ENCODE results near the gene FARSA.

FARSA gene

DNA sequence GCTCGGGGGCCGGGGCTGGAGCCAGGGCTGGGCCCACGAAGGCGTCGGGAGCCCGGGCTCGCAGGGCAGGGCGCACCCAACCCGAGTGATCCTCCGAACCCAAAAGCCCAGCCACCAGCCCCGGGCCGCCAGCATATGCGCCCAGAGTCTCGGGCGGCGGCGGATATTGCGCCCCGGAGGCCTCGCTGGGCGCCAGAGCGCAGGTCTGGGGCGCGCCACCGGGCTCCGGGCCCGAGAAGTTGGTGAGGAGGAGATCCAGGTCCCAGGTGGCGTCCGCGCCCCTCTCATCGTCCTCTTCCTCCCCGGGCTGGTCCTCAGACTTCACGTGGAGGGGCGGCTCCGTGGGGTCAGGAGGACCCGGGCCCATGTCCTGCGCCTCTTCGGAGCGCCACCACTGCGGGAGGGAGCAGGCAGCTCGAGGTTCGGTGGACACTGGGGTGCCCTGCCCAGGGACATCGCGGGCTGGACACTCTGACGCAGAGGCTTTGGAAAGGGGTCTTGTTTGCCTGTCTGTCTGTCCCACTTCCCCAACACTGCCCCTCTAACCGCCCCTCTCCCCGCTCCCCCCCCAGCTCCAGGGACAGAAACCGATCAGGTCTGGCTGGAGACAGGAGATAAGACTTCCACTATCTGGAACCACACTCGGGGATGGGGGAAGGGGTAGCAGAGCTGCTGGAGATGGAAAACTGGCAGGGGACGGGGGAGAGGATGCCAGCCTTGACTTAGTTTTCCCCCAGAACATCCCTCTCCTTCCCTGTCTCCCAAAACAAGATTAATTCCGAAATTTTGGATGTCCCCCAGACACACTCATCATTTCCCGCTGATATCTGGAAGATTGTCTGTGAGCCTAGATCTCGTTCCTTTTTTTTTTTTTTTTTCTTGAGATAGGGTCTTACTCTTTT, 47.5 kb downstream of the FARSA start:
- TF ChIP-seq, protein P1, sequence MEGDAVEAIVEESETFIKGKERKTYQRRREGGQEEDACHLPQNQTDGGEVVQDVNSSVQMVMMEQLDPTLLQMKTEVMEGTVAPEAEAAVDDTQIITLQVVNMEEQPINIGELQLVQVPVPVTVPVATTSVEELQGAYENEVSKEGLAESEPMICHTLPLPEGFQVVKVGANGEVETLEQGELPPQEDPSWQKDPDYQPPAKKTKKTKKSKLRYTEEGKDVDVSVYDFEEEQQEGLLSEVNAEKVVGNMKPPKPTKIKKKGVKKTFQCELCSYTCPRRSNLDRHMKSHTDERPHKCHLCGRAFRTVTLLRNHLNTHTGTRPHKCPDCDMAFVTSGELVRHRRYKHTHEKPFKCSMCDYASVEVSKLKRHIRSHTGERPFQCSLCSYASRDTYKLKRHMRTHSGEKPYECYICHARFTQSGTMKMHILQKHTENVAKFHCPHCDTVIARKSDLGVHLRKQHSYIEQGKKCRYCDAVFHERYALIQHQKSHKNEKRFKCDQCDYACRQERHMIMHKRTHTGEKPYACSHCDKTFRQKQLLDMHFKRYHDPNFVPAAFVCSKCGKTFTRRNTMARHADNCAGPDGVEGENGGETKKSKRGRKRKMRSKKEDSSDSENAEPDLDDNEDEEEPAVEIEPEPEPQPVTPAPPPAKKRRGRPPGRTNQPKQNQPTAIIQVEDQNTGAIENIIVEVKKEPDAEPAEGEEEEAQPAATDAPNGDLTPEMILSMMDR (conservative IDR thresholded peaks at IDR 0.05; ENCODE audit: low read length) = no peak
- no peak overlapping the region for H3K4me3 ChIP-seq (ENCODE audit: low read length)
- DNase-seq (ENCODE audit: low read depth) = no peak

DNA sequence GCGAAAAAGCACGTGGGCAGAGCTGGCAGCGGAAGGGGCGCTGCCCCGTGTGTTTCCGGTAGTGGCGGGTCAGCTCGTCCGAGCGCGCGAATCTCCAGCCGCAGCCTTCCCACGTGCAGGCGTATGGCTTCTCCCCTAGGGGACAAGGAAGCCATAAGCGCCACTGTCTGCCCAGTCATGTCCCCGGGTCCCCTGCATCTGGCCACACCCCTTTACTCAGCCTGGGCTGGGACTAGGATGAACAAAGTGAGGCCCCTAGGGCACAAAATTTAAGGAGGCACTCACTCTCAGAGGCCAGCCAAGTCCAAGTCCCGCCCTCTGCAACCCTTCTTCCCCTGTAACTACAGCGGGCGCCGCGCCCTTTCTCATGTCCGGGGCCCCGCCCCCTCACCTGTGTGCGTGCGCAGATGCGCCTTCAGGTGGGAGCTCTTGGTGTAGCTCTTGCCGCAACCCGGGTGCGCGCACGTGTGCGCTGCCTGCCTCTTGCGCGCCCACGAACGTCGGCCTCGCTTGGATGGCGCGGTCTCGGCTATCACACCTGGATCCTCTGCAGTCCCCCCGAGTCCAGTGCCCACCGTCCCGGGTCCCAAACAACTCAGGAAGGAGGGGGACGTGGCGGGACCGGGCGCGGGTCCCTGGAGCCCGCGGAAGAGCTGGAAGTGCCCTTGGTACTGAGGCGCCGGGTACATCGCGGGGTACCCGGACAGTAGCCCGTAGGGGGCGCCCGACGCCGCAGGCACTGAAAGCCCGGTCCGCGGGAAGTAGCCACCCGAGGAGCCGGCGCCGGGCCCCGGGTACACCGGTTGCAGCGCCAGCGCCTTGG, 48.4 kb downstream of the FARSA start:
- H3K4me3 ChIP-seq (ENCODE audit: low read length) = peak overlapping the region; percentile 30
- TF ChIP-seq, protein P1 (conservative IDR thresholded peaks at IDR 0.05; ENCODE audit: low read length) = peak; percentile 46
- peak; percentile 36 for DNase-seq (ENCODE audit: low read depth)

DNA sequence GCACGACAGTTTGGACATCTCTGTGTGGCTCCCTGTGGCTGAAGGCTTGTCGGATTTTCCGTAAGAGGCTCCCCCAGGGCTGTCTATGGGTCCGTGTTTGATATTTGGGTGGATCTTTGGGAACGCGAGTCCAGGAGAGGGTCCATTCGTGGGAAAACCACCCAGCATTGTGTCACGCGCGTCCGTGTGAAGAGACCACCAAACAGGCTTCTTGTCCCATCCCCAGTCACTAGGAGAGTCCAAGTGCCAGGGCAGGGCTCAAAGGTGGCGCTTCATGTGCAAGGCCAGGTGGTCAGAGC, 48.9 kb downstream of the FARSA start:
- no peak overlapping the region for H3K4me3 ChIP-seq (ENCODE audit: low read length)
- TF ChIP-seq, protein P1 (conservative IDR thresholded peaks at IDR 0.05; ENCODE audit: low read length) = no peak
- DNase-seq (ENCODE audit: low read depth) = no peak

DNA sequence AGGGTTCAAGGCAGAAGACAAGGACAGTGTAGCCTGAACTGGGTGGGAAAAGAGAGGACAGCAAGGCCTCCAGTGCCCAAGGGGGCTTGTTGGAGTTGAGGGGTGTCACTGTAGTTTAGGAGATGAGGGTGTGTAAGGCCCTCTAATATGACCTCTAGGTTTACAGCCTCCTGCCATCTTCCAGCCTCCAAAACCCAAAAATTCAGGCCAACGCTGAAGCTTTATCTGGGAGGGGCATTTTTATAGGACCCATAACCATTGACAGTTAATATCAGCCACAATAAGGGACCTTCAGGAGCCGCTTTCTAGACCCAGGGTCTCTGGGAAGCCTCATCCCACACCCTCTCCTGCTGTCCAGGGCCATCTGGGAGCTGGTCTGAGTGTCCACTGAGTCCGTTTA, 49.3 kb downstream of the FARSA start:
- no peak for DNase-seq (ENCODE audit: low read depth)
- TF ChIP-seq, protein P1 (conservative IDR thresholded peaks at IDR 0.05; ENCODE audit: low read length) = no peak
- H3K4me3 ChIP-seq (ENCODE audit: low read length) = no peak overlapping the region

DNA sequence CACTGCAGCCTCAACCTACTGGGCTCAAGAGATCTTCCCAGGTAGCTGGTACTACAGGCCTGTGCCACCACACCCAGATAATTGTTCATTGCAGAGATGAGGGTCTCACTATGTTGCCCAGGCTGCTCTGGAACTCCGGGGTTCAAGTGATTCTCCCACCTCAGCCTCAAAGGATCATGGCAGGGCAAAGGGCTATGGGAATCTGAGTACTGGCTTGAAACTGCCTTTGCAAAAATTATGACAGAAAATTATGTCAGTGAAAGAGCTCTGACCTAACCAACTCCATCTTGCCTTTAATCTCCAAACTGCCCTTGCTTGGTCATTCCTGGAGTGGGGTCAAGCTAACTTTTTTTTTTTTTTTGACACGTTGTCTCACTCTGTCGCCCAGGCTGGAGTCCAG, 50.9 kb downstream of the FARSA start:
- no peak overlapping the region for H3K4me3 ChIP-seq (ENCODE audit: low read length)
- DNase-seq (ENCODE audit: low read depth) = no peak
- TF ChIP-seq, protein P1 (conservative IDR thresholded peaks at IDR 0.05; ENCODE audit: low read length) = no peak

DNA sequence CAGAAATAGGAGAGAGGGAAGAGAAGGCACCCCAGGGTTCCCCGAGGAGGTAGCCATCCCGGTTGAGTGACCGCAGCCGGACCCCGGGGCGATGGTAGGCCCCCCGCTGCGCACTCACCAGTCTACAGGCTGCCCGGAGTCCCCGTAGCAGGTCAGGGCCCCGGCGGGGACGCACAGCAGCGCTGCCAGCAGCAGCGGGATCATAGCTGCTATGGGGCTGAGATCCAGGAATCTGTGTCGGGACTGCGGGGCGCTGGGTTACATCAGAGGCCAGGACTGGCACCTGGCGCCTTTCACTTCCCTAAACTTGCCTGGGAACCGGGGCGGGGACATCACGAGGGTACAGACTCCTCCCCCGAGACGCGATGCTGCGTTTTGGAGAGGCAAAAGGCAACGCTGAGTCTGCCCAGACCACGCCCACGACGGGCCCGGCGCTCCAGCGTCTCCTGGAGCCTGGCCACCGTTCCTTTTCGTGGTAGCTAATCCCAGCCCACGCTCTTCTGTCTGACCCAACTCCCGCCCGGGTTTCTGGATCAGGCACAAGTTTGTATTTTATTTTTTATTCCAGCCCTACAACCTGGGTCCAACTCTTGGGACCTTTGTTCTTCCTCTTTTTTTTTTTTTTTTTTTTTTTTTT, 52.2 kb downstream of the FARSA start, which contains the start of gene DNASE2:
Gene DNASE2, minus strand, starts transcription at position 278 of the 637 bp plus-strand sequence. Its CDS starts 74 bp downstream, at position 204.
- peak within 1 kb of the TSS; percentile 85 for H3K4me3 ChIP-seq (ENCODE audit: low read length)
- DNase-seq (ENCODE audit: low read depth) = peak; percentile 90
- TF ChIP-seq, protein P1 (conservative IDR thresholded peaks at IDR 0.05; ENCODE audit: low read length) = no peak
